ENCODE measurements around the gene RAB10.

RAB10 gene

GRCh38 chr2:26184121-26184520, 150.2 kb downstream of the RAB10 start:
- no peak for DNase-seq

- no peak for DNase-seq
These were observed 150.8 kb downstream of the RAB10 start for GRCh38 chr2:26184555-26185303.

- no peak for DNase-seq
These were observed 151.5 kb downstream of the RAB10 start for GRCh38 chr2:26185304-26185928.

DNA sequence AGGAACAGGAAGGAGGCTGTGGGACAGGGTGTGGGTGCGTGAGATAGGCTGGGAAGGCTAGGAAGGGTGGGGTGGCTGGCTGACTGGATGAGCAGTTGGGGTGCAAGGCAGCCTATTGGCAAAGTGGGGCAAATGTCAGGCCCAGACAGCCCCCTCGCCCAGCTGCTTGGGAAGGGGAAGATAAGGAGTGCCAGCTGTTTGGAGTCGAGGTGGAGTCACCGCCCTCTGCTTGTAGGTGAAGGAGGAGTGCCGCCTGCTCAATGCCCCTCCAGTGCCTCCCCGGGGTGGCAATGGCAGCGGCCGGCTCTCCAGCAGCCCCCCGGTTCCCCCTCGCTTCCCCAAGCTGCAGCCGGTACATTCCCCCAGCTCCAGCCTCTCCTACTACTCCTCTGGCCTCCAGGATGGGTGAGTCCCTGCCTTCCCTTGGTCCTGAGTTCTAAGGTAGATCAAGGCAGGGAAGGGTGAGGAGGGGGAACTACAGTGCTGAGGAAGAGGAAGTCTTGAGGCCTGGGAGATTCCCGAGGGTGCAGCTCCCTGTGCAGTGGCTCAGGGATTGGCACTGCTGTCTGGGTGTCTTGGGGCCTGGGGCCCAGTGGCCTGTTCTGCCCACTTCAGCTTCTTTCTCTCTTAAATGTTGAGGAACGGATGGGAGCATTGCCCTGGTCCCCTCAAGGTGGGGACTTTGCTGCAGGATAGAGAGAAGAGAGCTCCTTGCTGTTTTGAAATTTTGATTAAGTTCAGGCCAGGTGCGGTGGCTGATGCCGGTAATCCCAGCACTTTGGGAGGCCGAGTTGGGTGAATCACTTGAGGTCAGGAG, 152.3 kb downstream of the RAB10 start:
- DNase-seq, result no peak

All from NCI-H1436 treated with DMSO at 0.1 percent for 48 hours (cell line).